Epithelial cell of proximal tubule (primary cell): Measurements from ENCODE around the gene TEX28. TPM values are rescaled to one million over a fixed set of nuclear protein-coding genes. Genes with fewer than 3 reads are reported as not detected.

Source experiments
- DNase-seq: peaks from one replicate; pipeline ENCODE4 v3.0.0-alpha.2; 2011; ENCODE audit warnings: low read depth
- H3K4me3 ChIP-seq: 2 replicates; pipeline ENCODE4 v1.5.1; 2011; ENCODE audit warnings: low read depth, mild to moderate bottlenecking, low read length
- total RNA-seq: library from RNA; depleted of rRNA; stranded (reverse); fragments of >200 nt; gene quantifications from 2 replicates; pipeline ENCODE4 v1.2.3, GENCODE V29; 2015
- TF ChIP-seq, protein P1 (sequence below): conservative IDR thresholded peaks from 2 replicates; pipeline ENCODE4 v1.5.1; 2012; ENCODE audit warnings: low read depth, mild to moderate bottlenecking, low read length

Gene TEX28
- total RNA-seq, 1 donor from 2014 or later, result not detected

DNA sequence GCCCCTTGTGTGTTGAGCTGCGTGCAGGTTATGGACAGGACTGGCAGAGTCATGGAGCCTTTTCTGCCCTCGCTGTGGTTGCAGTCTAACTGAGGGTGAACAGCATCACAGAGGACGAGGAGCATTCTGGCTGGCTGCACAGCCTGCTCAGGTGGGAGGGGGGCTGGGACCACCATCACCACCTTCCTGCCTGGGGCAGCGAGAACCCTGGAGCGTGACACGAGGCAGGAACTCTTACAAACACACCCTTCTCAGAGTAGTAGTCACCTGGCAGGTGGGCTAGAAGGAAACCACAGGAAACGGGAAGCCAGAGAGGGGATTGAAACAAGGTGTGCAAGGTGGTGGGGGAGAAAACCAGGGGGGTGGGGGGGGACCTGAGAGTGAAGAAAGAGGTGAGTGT, 26.2 kb upstream of the TEX28 start:
- no peak for DNase-seq
- H3K4me3 ChIP-seq, result no peak overlapping the region
- TF ChIP-seq, protein P1, sequence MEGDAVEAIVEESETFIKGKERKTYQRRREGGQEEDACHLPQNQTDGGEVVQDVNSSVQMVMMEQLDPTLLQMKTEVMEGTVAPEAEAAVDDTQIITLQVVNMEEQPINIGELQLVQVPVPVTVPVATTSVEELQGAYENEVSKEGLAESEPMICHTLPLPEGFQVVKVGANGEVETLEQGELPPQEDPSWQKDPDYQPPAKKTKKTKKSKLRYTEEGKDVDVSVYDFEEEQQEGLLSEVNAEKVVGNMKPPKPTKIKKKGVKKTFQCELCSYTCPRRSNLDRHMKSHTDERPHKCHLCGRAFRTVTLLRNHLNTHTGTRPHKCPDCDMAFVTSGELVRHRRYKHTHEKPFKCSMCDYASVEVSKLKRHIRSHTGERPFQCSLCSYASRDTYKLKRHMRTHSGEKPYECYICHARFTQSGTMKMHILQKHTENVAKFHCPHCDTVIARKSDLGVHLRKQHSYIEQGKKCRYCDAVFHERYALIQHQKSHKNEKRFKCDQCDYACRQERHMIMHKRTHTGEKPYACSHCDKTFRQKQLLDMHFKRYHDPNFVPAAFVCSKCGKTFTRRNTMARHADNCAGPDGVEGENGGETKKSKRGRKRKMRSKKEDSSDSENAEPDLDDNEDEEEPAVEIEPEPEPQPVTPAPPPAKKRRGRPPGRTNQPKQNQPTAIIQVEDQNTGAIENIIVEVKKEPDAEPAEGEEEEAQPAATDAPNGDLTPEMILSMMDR, result no peak

GRCh38 chrX:154320406-154320805, 25.5 kb upstream of the TEX28 start:
- TF ChIP-seq, protein P1, result no peak
- no peak overlapping the region for H3K4me3 ChIP-seq
- no peak for DNase-seq

DNA sequence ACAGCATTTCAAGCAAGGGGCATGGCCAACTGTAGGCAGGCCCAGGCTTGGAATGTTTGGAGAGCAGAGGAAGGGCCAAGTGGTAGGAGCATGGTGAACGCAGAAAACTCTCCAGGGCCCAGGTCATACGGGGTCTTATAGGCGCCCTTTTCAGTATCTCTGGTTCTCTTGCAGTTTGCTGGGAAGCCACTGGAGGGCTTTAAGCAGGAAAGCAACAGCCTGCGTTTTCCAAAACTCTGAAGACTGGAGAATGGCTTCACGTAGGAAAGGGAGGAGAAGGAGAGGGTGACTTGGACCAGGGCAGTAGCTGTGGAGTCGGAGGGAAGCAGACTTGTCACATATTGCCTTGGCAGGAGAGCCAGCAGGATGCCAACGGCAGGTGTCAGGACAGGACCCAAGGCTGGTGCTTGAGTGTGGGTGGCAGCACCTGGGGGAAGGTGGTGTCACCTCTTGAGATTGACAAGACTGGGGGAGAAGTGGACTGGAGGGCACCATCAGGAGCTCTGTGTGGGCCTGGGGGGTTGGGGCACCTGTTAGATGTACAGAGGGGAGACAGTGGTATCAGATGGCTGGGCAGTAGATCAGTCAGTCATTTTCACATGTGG, 22.6 kb upstream of the TEX28 start:
- TF ChIP-seq, protein P1, result peak; percentile 60
- no peak overlapping the region for H3K4me3 ChIP-seq
- DNase-seq, result no peak

DNA sequence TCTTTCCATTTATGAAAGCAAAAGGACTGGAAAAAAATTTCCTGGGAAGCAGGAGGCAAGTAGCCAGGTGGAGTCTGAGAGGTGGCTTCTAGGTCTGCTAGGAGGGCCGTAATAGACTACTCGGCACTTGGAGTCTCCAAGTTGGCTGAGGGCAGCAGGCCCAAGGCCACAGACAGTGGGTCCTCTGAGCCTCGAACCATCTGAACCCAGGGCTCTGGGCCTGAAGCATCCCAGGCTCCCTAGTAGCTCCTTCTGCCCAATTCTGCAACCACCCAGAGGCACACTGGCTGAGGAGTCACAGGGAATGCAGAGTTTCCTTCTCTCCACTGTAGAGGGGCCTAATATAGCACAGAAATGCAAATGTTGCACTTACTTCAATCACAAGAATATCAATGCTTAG, 20.5 kb upstream of the TEX28 start:
- H3K4me3 ChIP-seq, result no peak overlapping the region
- TF ChIP-seq, protein P1, result no peak
- DNase-seq, result no peak

GRCh38 chrX:154313147-154313546, 18.2 kb upstream of the TEX28 start:
- TF ChIP-seq, protein P1, result no peak
- no peak overlapping the region for H3K4me3 ChIP-seq
- DNase-seq, result no peak

GRCh38 chrX:154312116-154312515, 17.2 kb upstream of the TEX28 start:
- no peak overlapping the region for H3K4me3 ChIP-seq
- TF ChIP-seq, protein P1, result no peak
- no peak for DNase-seq

DNA sequence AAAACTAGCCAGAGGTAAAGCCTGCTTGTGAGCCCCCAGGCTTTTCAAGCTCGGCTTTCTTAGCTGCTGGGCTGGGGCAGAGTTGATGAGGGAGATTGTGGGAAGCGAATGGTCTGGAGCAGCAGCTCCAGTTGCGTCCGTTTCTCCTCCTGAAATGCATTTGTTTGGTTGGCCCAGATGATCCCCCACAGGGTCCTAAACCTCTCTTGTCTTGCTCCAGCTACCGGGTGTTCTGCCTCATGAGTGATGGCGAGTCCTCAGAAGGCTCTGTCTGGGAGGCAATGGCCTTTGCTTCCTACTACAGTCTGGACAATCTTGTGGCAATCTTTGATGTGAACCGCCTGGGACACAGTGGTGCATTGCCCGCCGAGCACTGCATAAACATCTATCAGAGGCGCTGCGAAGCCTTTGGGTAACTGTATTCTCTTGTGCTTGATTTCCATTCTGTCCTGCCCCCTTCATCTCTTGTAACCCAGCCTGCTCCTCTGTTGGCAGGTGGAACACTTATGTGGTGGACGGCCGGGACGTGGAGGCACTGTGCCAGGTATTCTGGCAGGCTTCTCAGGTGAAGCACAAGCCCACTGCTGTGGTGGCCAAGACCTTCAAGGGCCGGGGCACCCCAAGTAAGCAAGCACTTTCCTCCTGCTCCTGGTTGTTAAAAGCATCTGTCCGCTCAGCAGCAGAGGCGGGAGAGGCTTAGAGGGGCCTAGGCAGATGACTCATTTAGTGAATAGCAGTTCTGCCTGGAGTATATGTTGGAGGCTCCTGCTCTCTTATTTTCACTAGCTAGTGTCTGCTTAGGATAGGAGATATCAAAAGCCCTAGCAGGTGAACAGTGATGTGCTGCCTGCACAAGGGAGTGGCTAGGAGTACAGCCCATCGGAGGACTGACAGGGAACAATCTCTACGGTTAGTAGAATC, 16.0 kb upstream of the TEX28 start:
- DNase-seq, result no peak
- TF ChIP-seq, protein P1, result no peak
- no peak overlapping the region for H3K4me3 ChIP-seq
